Hepatocyte (in vitro differentiated cells): ENCODE measurements around the gene AGAP1. TPM values are rescaled to one million over a fixed set of nuclear protein-coding genes. Genes with fewer than 3 reads are reported as not detected.

Source experiments
- DNase-seq: peaks from one replicate; pipeline ENCODE4 v3.0.0-alpha.2; 2016; ENCODE audit warnings: low spot score
- H2AFZ ChIP-seq: fragments of 200-600 bp; sonication (generic); 2 replicates; pipeline ENCODE4 v1.6.0; 2016; ENCODE audit warnings: antibody characterized with exemption, mild to moderate bottlenecking
- H3K27ac ChIP-seq: fragments of 200-600 bp; sonication (generic); 2 replicates; pipeline ENCODE4 v1.5.1; 2016; ENCODE audit warnings: mild to moderate bottlenecking
- H3K27me3 ChIP-seq: fragments of 200-600 bp; sonication (generic); 2 replicates; pipeline ENCODE4 v1.6.1; 2016
- H3K36me3 ChIP-seq: fragments of 200-600 bp; sonication (generic); replicated peaks from 2 replicates; pipeline ENCODE4 v1.5.1; 2016; ENCODE audit warnings: low read depth; ENCODE audit not compliant: insufficient read depth
- H3K4me1 ChIP-seq: fragments of 200-600 bp; sonication (generic); 2 replicates; pipeline ENCODE4 v1.5.1; 2016; ENCODE audit warnings: mild to moderate bottlenecking, moderate library complexity; ENCODE audit not compliant: insufficient read depth
- H3K4me2 ChIP-seq: fragments of 200-600 bp; sonication (generic); 2 replicates; pipeline ENCODE4 v1.6.0; 2016
- H3K4me3 ChIP-seq: fragments of 200-600 bp; sonication (generic); 2 replicates; pipeline ENCODE4 v1.5.1; 2016; ENCODE audit warnings: mild to moderate bottlenecking
- H3K79me2 ChIP-seq: fragments of 200-600 bp; sonication (generic); 2 replicates; pipeline ENCODE4 v1.6.0; 2017; ENCODE audit warnings: mild to moderate bottlenecking
- H3K9me2 ChIP-seq: fragments of 200-600 bp; sonication (generic); replicated peaks from 2 replicates; pipeline ENCODE4 v1.6.0; 2017; ENCODE audit warnings: mild to moderate bottlenecking; ENCODE audit not compliant: insufficient read depth
- H3K9me3 ChIP-seq: fragments of 200-600 bp; sonication (generic); 2 replicates; pipeline ENCODE4 v1.5.1; 2016; ENCODE audit warnings: low read depth, mild to moderate bottlenecking
- H4K20me1 ChIP-seq: fragments of 200-600 bp; sonication (generic); 2 replicates; pipeline ENCODE4 v1.6.0; 2016; ENCODE audit warnings: mild to moderate bottlenecking; ENCODE audit not compliant: insufficient read depth, poor library complexity, severe bottlenecking
- CTCF ChIP-seq: fragments of 200-600 bp; sonication (generic); IDR thresholded peaks from 2 replicates; pipeline ENCODE4 v1.5.1; 2016; ENCODE audit warnings: antibody characterized with exemption, mild to moderate bottlenecking; ENCODE audit not compliant: poor library complexity
- EZH2 ChIP-seq: fragments of 200-600 bp; sonication (generic); IDR thresholded peaks from 2 replicates; pipeline ENCODE4 v1.6.1; 2016; ENCODE audit warnings: antibody characterized with exemption, mild to moderate bottlenecking, borderline replicate concordance
- EZH2phosphoT487 ChIP-seq: fragments of 200-600 bp; sonication (generic); IDR thresholded peaks from one replicate; pipeline ENCODE4 v1.6.1; 2018; ENCODE audit warnings: antibody characterized with exemption, mild to moderate bottlenecking, low read depth, moderate library complexity; ENCODE audit not compliant: unreplicated experiment, severe bottlenecking
- WGBS: methylation state at CpG from one replicate; pipeline ENCODE4 v1.1.6; 2016; ENCODE audit warnings: low lambda C conversion rate; ENCODE audit errors: missing lambda C conversion rate; 5-methylcytosine and 5-hydroxymethylcytosine counted together
- polyA plus RNA-seq: library from polyadenylated mRNA; unstranded; fragments of >200 nt; fragmentation: Nextera tagmentation; extraction: Ambion mirVana; gene quantifications from 2 replicates; pipeline ENCODE4 v1.2.1, GENCODE V29; 2016
- total RNA-seq: library from RNA; depleted of rRNA; stranded (reverse); fragments of >200 nt; gene quantifications from 2 replicates; pipeline ENCODE4 v1.2.3, GENCODE V29; 2014

AGAP1 gene
- total and polyA plus RNA-seq, 2 experiments from 2014 or later, result 12.1 to 20.0 TPM

DNA sequence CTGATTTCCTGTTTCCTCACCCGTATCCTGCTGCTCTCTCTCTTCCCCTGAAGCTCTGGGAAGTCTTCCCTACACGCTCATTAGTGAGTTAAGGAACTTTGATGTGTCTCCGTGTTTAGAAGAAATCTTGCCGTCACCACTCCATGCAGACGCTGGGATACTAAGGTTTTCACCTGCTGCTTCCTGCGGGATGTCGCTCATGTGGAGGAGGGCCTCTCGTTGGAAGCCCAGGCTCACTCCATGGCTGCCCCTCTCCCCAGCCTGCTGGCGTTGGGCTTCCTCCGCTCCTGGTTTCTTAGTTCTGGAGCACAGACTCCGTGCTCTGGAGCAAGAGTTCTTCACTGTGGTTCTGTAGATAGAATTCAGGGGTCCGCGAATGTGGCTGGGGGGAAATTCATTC, 348.0 kb downstream of the AGAP1 start:
- Histone ChIP-seq H3K27ac (no peak overlapping the region), H3K9me3 (no peaks in the 10 kb centered on the region), H3K4me1 (no peaks in the 10 kb centered on the region), H3K79me2 (no peaks in the 10 kb centered on the region), H2AFZ (no peak overlapping the region), H3K4me2 (no peak overlapping the region), H3K9me2 (no peaks in the 10 kb centered on the region), H4K20me1 (no peaks in the 10 kb centered on the region), H3K4me3 (no peak overlapping the region), H3K36me3 (no peaks in the 10 kb centered on the region), H3K27me3 (no peaks in the 10 kb centered on the region)
- 91% methylated on average over 13 of the region's 13 CpGs for WGBS
- no peak for DNase-seq
- TF ChIP-seq EZH2 (no peak), EZH2phosphoT487 (no peak), CTCF (no peak)

- no peak overlapping the region for H3K4me3 ChIP-seq
- TF ChIP-seq CTCF, result no peak
- no peak for TF ChIP-seq EZH2
- no peak for TF ChIP-seq EZH2phosphoT487
- no peaks in the 10 kb centered on the region for H3K79me2 ChIP-seq
- DNase-seq, result no peak
- H3K36me3 ChIP-seq, result no peaks in the 10 kb centered on the region
- no peaks in the 10 kb centered on the region for H3K4me1 ChIP-seq
- H3K4me2 ChIP-seq, result no peak overlapping the region
- H3K27me3 ChIP-seq, result no peaks in the 10 kb centered on the region
- H3K27ac ChIP-seq, result no peak overlapping the region
- no peaks in the 10 kb centered on the region for H3K9me2 ChIP-seq
- H3K9me3 ChIP-seq, result no peaks in the 10 kb centered on the region
- no peak overlapping the region for H2AFZ ChIP-seq
- 97% methylated on average over 13 of the region's 13 CpGs for WGBS
- no peaks in the 10 kb centered on the region for H4K20me1 ChIP-seq
These were observed 349.1 kb downstream of the AGAP1 start for GRCh38 chr2:235842941-235843340.

DNA sequence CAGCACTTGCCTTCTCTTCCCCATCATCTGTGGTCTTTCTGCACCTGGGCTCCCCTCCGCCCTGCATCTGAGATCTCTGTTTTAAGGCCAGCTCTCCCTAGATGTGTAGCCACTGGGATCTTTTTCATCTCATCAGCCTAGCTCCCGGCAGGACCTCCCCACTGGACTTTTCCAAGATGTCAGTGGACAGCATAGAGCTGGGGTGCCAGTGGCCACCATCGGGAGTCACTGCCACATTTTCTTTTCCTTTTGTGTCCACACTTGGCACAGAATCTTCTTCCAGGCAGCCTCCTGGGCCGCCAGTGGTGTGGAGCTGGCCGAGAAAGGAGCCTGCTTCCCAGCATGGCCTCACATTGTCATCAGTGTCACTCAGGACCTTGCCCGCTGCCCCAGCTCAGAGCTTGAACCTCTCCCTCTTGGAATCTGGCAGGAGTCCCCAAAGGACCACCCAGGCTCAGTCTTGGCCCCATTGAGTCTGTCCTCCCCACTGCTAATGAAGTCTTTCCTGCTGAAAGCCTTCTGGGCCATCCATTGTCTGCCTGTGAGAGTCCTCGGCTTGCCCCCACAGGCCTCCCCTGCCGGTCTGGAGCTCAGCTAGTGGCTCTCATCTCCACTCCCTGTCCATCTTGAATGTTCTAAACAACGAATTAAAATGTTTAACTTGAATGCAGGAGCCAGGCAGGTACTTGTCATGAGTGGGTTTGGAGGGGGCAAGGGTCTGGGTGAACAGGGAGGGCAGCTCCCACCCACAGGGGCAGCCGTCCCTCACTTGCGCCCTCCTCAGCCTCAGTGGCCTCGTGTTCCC, 349.9 kb downstream of the AGAP1 start:
- H3K4me3 ChIP-seq, result no peak overlapping the region
- no peaks in the 10 kb centered on the region for H3K9me2 ChIP-seq
- TF ChIP-seq CTCF (no peak), EZH2phosphoT487 (no peak), EZH2 (no peak)
- no peak for DNase-seq
- H3K27me3 ChIP-seq, result no peaks in the 10 kb centered on the region
- 92% methylated on average over 12 of the region's 12 CpGs for WGBS
- H4K20me1 ChIP-seq, result no peaks in the 10 kb centered on the region
- H3K4me1 ChIP-seq, result no peaks in the 10 kb centered on the region
- H3K4me2 ChIP-seq, result no peak overlapping the region
- no peak overlapping the region for H3K27ac ChIP-seq
- no peaks in the 10 kb centered on the region for H3K79me2 ChIP-seq
- H3K36me3 ChIP-seq, result no peaks in the 10 kb centered on the region
- H2AFZ ChIP-seq, result no peak overlapping the region
- no peaks in the 10 kb centered on the region for H3K9me3 ChIP-seq
